Panc1 (cell line): ENCODE data around the gene DEGS2. TPM values are rescaled to one million over a fixed set of nuclear protein-coding genes. Genes with fewer than 3 reads are reported as not detected.

Experiments used
- ATAC-seq: fragments of 200-7000 bp; cut with Tn5 transposase; 2 replicates; pipeline ENCODE4 v1.9.1; 2020; ENCODE audit warnings: mild to moderate bottlenecking, moderate library complexity
- BruUV-seq: library from RNA; stranded (reverse); fragments of 400-500 nt; replicated peaks from 2 replicates; lab custom pipeline; 2021; lab: Mats Ljungman, UMichigan
- CTCF ChIA-PET: fragments of 300-600 bp; sonication (Branson Sonifier 250); formaldehyde crosslinking; loops from one replicate; lab custom pipeline; 2022; ENCODE audit warnings: antibody characterized with exemption; lab: Charles Lee
- POLR2A ChIA-PET: fragments of 300-600 bp; sonication (Branson Sonifier 250); formaldehyde crosslinking; loops from one replicate; lab custom pipeline; 2022; ENCODE audit warnings: antibody characterized with exemption; lab: Charles Lee
- DNase-seq: peaks from one replicate; pipeline ENCODE4 v3.0.0-alpha.2; 2010; ENCODE audit warnings: low read depth, low spot score
- H3K27ac ChIP-seq: 2 replicates; pipeline ENCODE4 v1.5.1; 2011; ENCODE audit warnings: mild to moderate bottlenecking, low read length, inconsistent platforms
- H3K27me3 ChIP-seq: fragments of 200-500 bp; sonication (Bioruptor generic); 2 replicates; pipeline ENCODE4 v1.6.0; 2014; ENCODE audit warnings: low read length, inconsistent platforms; ENCODE audit not compliant: control insufficient read depth, insufficient read depth
- H3K36me3 ChIP-seq: fragments of 200-500 bp; sonication (Bioruptor generic); 2 replicates; pipeline ENCODE4 v1.5.1; 2014; ENCODE audit warnings: inconsistent platforms, mild to moderate bottlenecking, low read length, moderate library complexity; ENCODE audit not compliant: control insufficient read depth, insufficient read depth
- H3K4me1 ChIP-seq: 2 replicates; pipeline ENCODE4 v1.5.1; 2011; ENCODE audit warnings: inconsistent platforms, mild to moderate bottlenecking, low read length, moderate library complexity; ENCODE audit not compliant: control insufficient read depth, insufficient read depth
- H3K4me3 ChIP-seq, 2 experiments: 2 replicates each; pipeline ENCODE4 v1.5.1; 2011 to 2012; ENCODE audit warnings: low read depth in 2 of 2, low read length in 2 of 2, mild to moderate bottlenecking in 2 of 2, inconsistent platforms in 1 of 2, moderate library complexity in 1 of 2
- H3K9me3 ChIP-seq: fragments of 200-500 bp; sonication (Bioruptor generic); 2 replicates; pipeline ENCODE4 v1.5.1; 2014; ENCODE audit warnings: low read depth, mild to moderate bottlenecking, inconsistent platforms, low read length, moderate library complexity; ENCODE audit not compliant: control insufficient read depth, insufficient read depth
- CTCF ChIP-seq: fragments of 450-650 bp; IDR thresholded peaks from 2 replicates; pipeline ENCODE4 v1.5.1; 2017; ENCODE audit warnings: mild to moderate bottlenecking
- POLR2AphosphoS5 ChIP-seq: IDR thresholded peaks from 2 replicates; pipeline ENCODE4 v1.6.1; 2012; ENCODE audit warnings: mild to moderate bottlenecking, low read depth, low read length, moderate library complexity
- REST ChIP-seq, 2 experiments: IDR thresholded peaks; 2 replicates each; pipeline ENCODE4 v1.6.1; 2011 to 2012; ENCODE audit warnings: low read depth in 2 of 2, control low read depth in 1 of 2, low read length in 1 of 2, mild to moderate bottlenecking in 1 of 2, moderate library complexity in 1 of 2; ENCODE audit not compliant: insufficient read depth in 1 of 2
- SIN3A ChIP-seq: IDR thresholded peaks from 2 replicates; pipeline ENCODE4 v1.6.1; 2012; ENCODE audit warnings: low read depth, mild to moderate bottlenecking, low read length, moderate library complexity, borderline replicate concordance; ENCODE audit not compliant: insufficient read depth
- TCF7L2 ChIP-seq: IDR thresholded peaks from 2 replicates; pipeline ENCODE4 v1.6.1; 2011; ENCODE audit warnings: mild to moderate bottlenecking, low read depth, low read length, inconsistent platforms
- in situ Hi-C: cut with HindIII; loops from 2 replicates; pipeline ENCODE4 v1.10.0; 2016; ENCODE audit warnings: low sequenced_read_pairs, low pct_unique_long_range_greater_than_20kb
- intact Hi-C: fragments of 100-400 bp; cut with micrococcal nuclease; formaldehyde crosslinking; loops from one replicate; pipeline ENCODE4 v1.10.0; 2022; ENCODE audit not compliant: unreplicated experiment
- total RNA-seq: library from RNA; stranded (reverse); gene quantifications from one replicate; pipeline ENCODE4 v1.2.1, GENCODE V29; 2021; ENCODE audit not compliant: unreplicated experiment

Gene DEGS2
- total RNA-seq, 1 experiment from 2014 or later, result 4.9 TPM

GRCh38 chr14:100190126-100190525 is 30.7 kb upstream of the DEGS2 start:
- BruUV-seq, result no TSS peak
- in situ Hi-C loops, result no loop called here
- CTCF ChIA-PET, result no interaction called here
- Histone ChIP-seq H3K27ac (no peak overlapping the region), H3K27me3 (no peaks in the 10 kb centered on the region), H3K4me3 (no peak overlapping the region), H3K9me3 (no peaks in the 10 kb centered on the region), H3K4me1 (peaks cover 8% of the 10 kb centered on the region), H3K36me3 (no peaks in the 10 kb centered on the region)
- DNase-seq (no peak), ATAC-seq (no peak)
- TF ChIP-seq SIN3A, result no peak
- no peak for TF ChIP-seq CTCF
- TF ChIP-seq REST (IDR thresholded peaks at IDR 0.05; ENCODE audit: insufficient read depth in 1 of 2, low read depth in 2 of 2, low read length in 1 of 2), result no peak
- TF ChIP-seq TCF7L2, result no peak
- TF ChIP-seq POLR2AphosphoS5, result no peak
- intact Hi-C loops, result no loop called here
- POLR2A ChIA-PET, result no interaction called here

GRCh38 chr14:100188392-100189030 is 29.1 kb upstream of the DEGS2 start:
- TF ChIP-seq TCF7L2 (no peak), SIN3A (no peak), CTCF (no peak), POLR2AphosphoS5 (no peak), REST (IDR thresholded peaks at IDR 0.05; ENCODE audit: insufficient read depth in 1 of 2, low read depth in 2 of 2, low read length in 1 of 2) (no peak)
- in situ Hi-C loops, result no loop called here
- ChIA-PET CTCF (no interaction called here), POLR2A (no interaction called here)
- Histone ChIP-seq H3K4me1 (peaks cover 7% of the 10 kb centered on the region), H3K4me3 (no peak overlapping the region), H3K27me3 (no peaks in the 10 kb centered on the region), H3K36me3 (no peaks in the 10 kb centered on the region), H3K9me3 (no peaks in the 10 kb centered on the region), H3K27ac (no peak overlapping the region)
- DNase-seq, result no peak
- no peak for ATAC-seq
- intact Hi-C loops, result no loop called here
- no TSS peak for BruUV-seq
